ENCODE results near the gene ODR4.

DNA sequence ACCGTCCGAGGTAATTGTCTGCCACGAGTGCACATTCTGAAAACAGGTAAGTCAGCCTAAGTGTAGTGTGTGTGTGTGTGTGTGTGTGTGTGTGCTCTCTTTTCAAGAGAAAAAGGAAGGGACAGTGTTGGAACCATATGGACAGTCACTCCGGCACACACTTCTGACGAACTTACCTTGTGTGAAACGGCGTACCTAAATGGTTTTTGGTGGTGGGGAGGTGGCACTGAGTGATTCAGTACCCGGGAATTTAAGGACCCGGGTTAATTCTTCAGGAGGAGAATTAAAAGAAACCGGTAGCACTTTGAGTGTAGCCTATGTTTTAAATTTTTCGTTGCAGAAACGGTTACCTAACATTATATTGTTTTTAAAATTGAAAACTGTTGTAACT lies 286 bp downstream of the ODR4 start:
- TF ChIP-seq YY1 (IDR thresholded peaks at IDR 0.05; ENCODE audit: insufficient read depth, insufficient read length) (no peak), SUZ12 (IDR thresholded peaks at IDR 0.05; ENCODE audit: extremely low read depth, insufficient read depth, insufficient read length) (no peak), ZNF274 (IDR thresholded peaks at IDR 0.05; ENCODE audit: low read depth, low read length) (no peak)
